Coronary artery (tissue), 2 donors: Measurements from ENCODE around the gene USH1G.
A peak's percentile ranks its signal among the peaks of the same experiment; 100 is the strongest.

ENCODE experiments used
- DNase-seq: peaks from one replicate; pipeline ENCODE4 v3.0.0-alpha.2; 2017; ENCODE audit warnings: low spot score
- H3K27ac ChIP-seq, 2 donors: fragments of 200-600 bp; sonication (generic); one replicate each; pipeline ENCODE4 v1.5.1; 2016 to 2019
- H3K4me3 ChIP-seq: fragments of 200-600 bp; sonication (generic); 2 replicates; pipeline ENCODE4 v1.5.1; 2016; ENCODE audit warnings: mild to moderate bottlenecking, moderate library complexity
- CTCF ChIP-seq: fragments of 200-600 bp; sonication (generic); IDR thresholded peaks from one replicate; pipeline ENCODE4 v1.5.1; 2019; ENCODE audit warnings: antibody characterized with exemption

The USH1G gene

GRCh38 chr17:74959826-74960515 lies 36.9 kb upstream of the USH1G start:
- no peak for DNase-seq
- no peak for TF ChIP-seq CTCF
- no peak overlapping the region for H3K27ac ChIP-seq
- no peak overlapping the region for H3K4me3 ChIP-seq

DNA sequence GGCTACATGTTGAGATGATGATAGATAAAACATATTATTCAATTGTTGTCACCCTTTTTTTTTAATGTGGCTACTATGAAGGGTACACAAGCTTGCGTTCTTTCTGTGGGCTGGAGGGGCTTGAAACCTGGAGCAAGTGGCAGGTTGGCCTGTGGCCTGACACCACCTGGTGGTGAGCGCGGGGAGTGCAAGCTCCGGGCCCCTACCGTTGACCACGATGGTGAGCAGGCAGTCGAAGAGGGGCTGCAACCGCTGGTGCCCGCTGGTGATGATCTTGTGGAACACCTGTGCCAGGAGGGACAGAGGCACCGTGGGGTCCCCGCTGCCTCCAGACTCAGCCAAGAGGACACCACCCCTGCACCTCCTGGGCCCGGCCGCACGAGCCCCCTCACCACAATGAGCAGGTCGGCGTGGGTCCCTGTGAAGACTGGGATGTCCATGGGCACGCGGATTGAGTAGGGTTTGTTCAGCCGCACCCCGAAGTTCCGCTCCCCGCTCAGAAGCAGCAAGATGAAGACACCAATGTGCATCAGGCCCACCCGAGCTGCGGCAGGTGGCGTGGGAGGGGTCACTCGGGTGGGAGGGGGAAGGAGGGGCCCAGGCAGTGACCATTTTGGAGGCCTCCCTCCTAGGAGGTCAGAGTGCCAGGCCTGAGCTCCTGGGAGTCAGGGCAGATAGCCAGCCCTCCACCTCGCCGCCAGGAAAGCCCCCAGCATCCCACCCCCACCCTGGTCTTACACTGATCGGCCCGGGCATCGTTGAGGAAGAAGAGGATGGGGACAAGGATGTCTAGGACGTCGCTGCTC lies 35.1 kb upstream of the USH1G start:
- H3K4me3 ChIP-seq: no peak overlapping the region
- no peak overlapping the region for H3K27ac ChIP-seq
- DNase-seq: no peak
- peak; percentile 80 for TF ChIP-seq CTCF

- H3K4me3 ChIP-seq: no peak overlapping the region
- H3K27ac ChIP-seq: no peak overlapping the region
- TF ChIP-seq CTCF: no peak
- DNase-seq: no peak
These were observed 33.0 kb upstream of the USH1G start for GRCh38 chr17:74956093-74956492.

- Histone ChIP-seq H3K4me3 (no peak overlapping the region), H3K27ac (no peak overlapping the region)
- no peak for TF ChIP-seq CTCF
- no peak for DNase-seq
These were observed 31.8 kb upstream of the USH1G start for GRCh38 chr17:74954665-74955421.

DNA sequence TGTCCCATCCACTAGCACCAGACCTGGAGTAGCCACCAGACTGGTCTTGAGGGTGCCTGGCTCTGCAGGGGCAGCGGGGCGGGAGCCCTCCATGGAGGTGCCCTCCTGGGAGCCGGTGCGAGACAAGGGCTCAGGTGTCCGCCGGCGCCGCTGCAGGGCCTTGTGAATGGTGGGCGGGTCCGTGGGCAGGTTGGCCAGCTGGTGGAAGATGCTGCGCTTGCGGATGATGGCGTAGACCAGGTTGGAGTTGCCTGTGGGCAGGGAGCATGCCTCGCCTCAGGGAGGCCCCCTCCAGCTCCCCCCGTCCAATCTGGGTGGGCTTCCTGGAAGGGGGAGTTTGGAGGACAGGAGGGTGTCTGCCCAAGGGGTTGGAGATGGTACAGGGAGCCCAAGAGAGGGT lies 31.1 kb upstream of the USH1G start:
- TF ChIP-seq CTCF: no peak

GRCh38 chr17:74953134-74953687 lies 30.2 kb upstream of the USH1G start:
- no peak overlapping the region for H3K4me3 ChIP-seq
- no peak for DNase-seq
- no peak overlapping the region for H3K27ac ChIP-seq
- no peak for TF ChIP-seq CTCF

More for the DNA sequence above, 31.1 kb upstream of the USH1G start:
- DNase-seq: no peak
- Histone ChIP-seq H3K27ac (no peak overlapping the region), H3K4me3 (no peak overlapping the region)
